GM06990 (cell line): Measurements from ENCODE around the gene AUTS2.

Source experiments
- DNase-seq: peaks from one replicate; pipeline ENCODE4 v3.0.0-alpha.2; 2011; ENCODE audit not compliant: insufficient read length; ENCODE audit errors: extremely low read depth
- H3K27me3 ChIP-seq: replicated peaks from 2 replicates; pipeline ENCODE4 v1.6.0; 2011; ENCODE audit warnings: low read length; ENCODE audit not compliant: control insufficient read depth, insufficient read depth
- H3K36me3 ChIP-seq: 2 replicates; pipeline ENCODE4 v1.5.1; 2011; ENCODE audit warnings: low read length; ENCODE audit not compliant: control insufficient read depth, insufficient read depth
- H3K4me3 ChIP-seq: replicated peaks from 2 replicates; pipeline ENCODE4 v1.5.1; 2011; ENCODE audit warnings: low read depth, mild to moderate bottlenecking, control low read depth, low read length
- CTCF ChIP-seq: IDR thresholded peaks from 2 replicates; pipeline ENCODE4 v1.5.1; 2011; ENCODE audit warnings: low read length, control low read depth, mild to moderate bottlenecking, inconsistent platforms; ENCODE audit not compliant: insufficient read depth, poor library complexity, severe bottlenecking

AUTS2 gene

GRCh38 chr7:69635555-69636185 is 37.4 kb downstream of the AUTS2 start:
- DNase-seq = no peak
- Histone ChIP-seq H3K27me3 (no peaks in the 10 kb centered on the region), H3K36me3 (no peaks in the 10 kb centered on the region)

GRCh38 chr7:69638674-69639073 is 40.4 kb downstream of the AUTS2 start:
- no peak overlapping the region for H3K4me3 ChIP-seq
- TF ChIP-seq CTCF = no peak
- H3K27me3 ChIP-seq = no peaks in the 10 kb centered on the region
- no peaks in the 10 kb centered on the region for H3K36me3 ChIP-seq
- no peak for DNase-seq

More at GRCh38 chr7:69635555-69636185, 37.4 kb downstream of the AUTS2 start:
- H3K4me3 ChIP-seq = no peak overlapping the region
- no peak for TF ChIP-seq CTCF

- H3K36me3 ChIP-seq = no peaks in the 10 kb centered on the region
- no peaks in the 10 kb centered on the region for H3K27me3 ChIP-seq
- TF ChIP-seq CTCF = no peak
- H3K4me3 ChIP-seq = no peak overlapping the region
- no peak for DNase-seq
Observed at GRCh38 chr7:69640216-69640615, 41.9 kb downstream of the AUTS2 start.

GRCh38 chr7:69640925-69641594 is 42.8 kb downstream of the AUTS2 start:
- DNase-seq = no peak
- no peak overlapping the region for H3K4me3 ChIP-seq
- H3K27me3 ChIP-seq = no peaks in the 10 kb centered on the region
- TF ChIP-seq CTCF = no peak
- H3K36me3 ChIP-seq = no peaks in the 10 kb centered on the region

- H3K27me3 ChIP-seq = no peaks in the 10 kb centered on the region
- no peak for DNase-seq
Observed at GRCh38 chr7:69643265-69643664, 45.0 kb downstream of the AUTS2 start.

More at GRCh38 chr7:69643265-69643664, 45.0 kb downstream of the AUTS2 start:
- no peak overlapping the region for H3K4me3 ChIP-seq
- H3K36me3 ChIP-seq = no peaks in the 10 kb centered on the region
- TF ChIP-seq CTCF = no peak
